Stomach (tissue), 19 donors: ENCODE results near the gene LURAP1L. TPM values are rescaled to one million over a fixed set of nuclear protein-coding genes. Genes with fewer than 3 reads are reported as not detected.
A peak's percentile ranks its signal among the peaks of the same experiment; 100 is the strongest.

Source experiments
- DNase-seq, 2 donors: peaks; one replicate each; pipeline versions ENCODE4 v3.0.0 to v3.0.0-alpha.2; 2013 to 2019
- H3K27ac ChIP-seq, 5 donors: fragments of 200-600 bp in 4 of 5; sonication (generic) in 4 of 5; one replicate each; pipeline ENCODE4 v1.5.1; 2013 to 2019; ENCODE audit warnings: mild to moderate bottlenecking in 1 of 5, moderate library complexity in 1 of 5
- H3K27me3 ChIP-seq, 3 donors: fragments of 200-600 bp; sonication (generic); one replicate each; pipeline ENCODE4 v1.5.1; 2017 to 2019; ENCODE audit warnings: mixed run types in 1 of 3
- H3K36me3 ChIP-seq, 4 donors: fragments of 200-600 bp; sonication (generic); 1 replicate in 3 of 4; 2 replicates in 1 of 4; pipeline ENCODE4 v1.5.1; 2016 to 2019
- H3K4me1 ChIP-seq, 4 donors: fragments of 200-600 bp; sonication (generic); one replicate each; pipeline ENCODE4 v1.5.1; 2016 to 2019
- H3K4me3 ChIP-seq, 4 donors: fragments of 200-600 bp; sonication (generic) in 3 of 4; one replicate each; pipeline ENCODE4 v1.5.1; 2016 to 2019; ENCODE audit warnings: mild to moderate bottlenecking in 1 of 4
- H3K9me3 ChIP-seq, 4 donors: fragments of 200-600 bp; sonication (generic); one replicate each; pipeline ENCODE4 v1.5.1; 2016 to 2019
- EP300 ChIP-seq: sonication (generic); formaldehyde crosslinking; IDR thresholded peaks from one replicate; pipeline ENCODE4 v1.6.1; 2017; ENCODE audit warnings: antibody characterized with exemption
- POLR2A ChIP-seq, 4 donors: fragments of 450-650 bp; IDR thresholded peaks; one replicate each; pipeline ENCODE4 v1.6.1; 2016; ENCODE audit warnings: antibody characterized with exemption in 4 of 4, control low read depth in 2 of 4, mild to moderate bottlenecking in 1 of 4, moderate library complexity in 1 of 4
- POLR2AphosphoS5 ChIP-seq, 3 donors: sonication (generic); formaldehyde crosslinking; IDR thresholded peaks; one replicate each; pipeline ENCODE4 v1.6.1; 2016; ENCODE audit warnings: antibody characterized with exemption in 3 of 3
- WGBS, 5 donors: extraction: QIAGEN DNeasy Blood & Tissue Kit in 3 of 5; methylation state at CpG; one replicate each; pipeline versions ENCODE4 v1.1.5 to v1.1.7; 2013 to 2018; 5-methylcytosine and 5-hydroxymethylcytosine counted together
- intact Hi-C: fragments of 100-400 bp; cut with DNase I; formaldehyde crosslinking; loops from one replicate; pipeline ENCODE4 v1.15.1; 2023; ENCODE audit warnings: low total_unique reads
- long read RNA-seq, 10 donors: transcript quantifications; one replicate each; lab custom pipeline, GENCODE V29; 2026
- polyA plus RNA-seq, 3 donors: library from polyadenylated mRNA; stranded (reverse); fragments of 200-250 nt; gene quantifications; one replicate each; pipeline ENCODE4 v1.2.3, GENCODE V29; 2013
- total RNA-seq, 5 donors: library from RNA; depleted of rRNA; stranded (reverse); fragments of >200 nt; gene quantifications; one replicate each; pipeline versions ENCODE4 v1.1.0 to v1.2.3, GENCODE V29; 2014 to 2016
- TF ChIP-seq, protein P1 (sequence below), 7 experiments: fragments of 450-650 bp in 4 of 7; fragments of 200-600 bp in 3 of 7; sonication (generic) in 3 of 7; IDR thresholded peaks; one replicate each; pipeline ENCODE4 v1.5.1; 2016 to 2019; ENCODE audit warnings: antibody characterized with exemption in 7 of 7, control low read depth in 2 of 7, mild to moderate bottlenecking in 1 of 7
- donor health status: healthy with polysubstance abuse.
- donor health status: Bipolar disorder and iron deficiency.
- donor health status: healthy.

The LURAP1L gene
- 10 to 100 TPM; 19.3 to 32.2 (median 28.1) TPM for total RNA-seq
- polyA plus RNA-seq: 10 to 100 TPM in 2 of 3 donors, 1 to 10 TPM in 1; 6.7 to 11.9 (median 11.8) TPM
- long read RNA-seq, donor 1, transcript LURAP1L-201 (2 exons, 1,753 nt): major isoform, 14 of 14 reads
- long read RNA-seq, donor 1, partial matches to known transcripts: 0 of 14 reads
- long read RNA-seq, donor 1, other reads (novel, unspliced or antisense): 0 of 14 reads
- long read RNA-seq, donor 2, transcript LURAP1L-201 (2 exons, 1,753 nt): major isoform, 8 of 8 reads
- long read RNA-seq, donor 2, partial matches to known transcripts: 0 of 8 reads
- long read RNA-seq, donor 2, other reads (novel, unspliced or antisense): 0 of 8 reads
- long read RNA-seq, donor 3, transcript LURAP1L-201 (2 exons, 1,753 nt): major isoform, 6 of 7 reads
- long read RNA-seq, donor 3, partial matches to known transcripts: 0 of 7 reads
- long read RNA-seq, donor 3, other reads (novel, unspliced or antisense): 0 of 7 reads
- long read RNA-seq, donor 4, partial matches to known transcripts: 0 of 1 reads
- long read RNA-seq, donor 4, other reads (novel, unspliced or antisense): 0 of 1 reads
- long read RNA-seq, donor 5, transcript LURAP1L-201 (2 exons, 1,753 nt): major isoform, 6 of 6 reads
- long read RNA-seq, donor 5, partial matches to known transcripts: 0 of 6 reads
- long read RNA-seq, donor 5, other reads (novel, unspliced or antisense): 0 of 6 reads
- long read RNA-seq, donor 6, transcript LURAP1L-201 (2 exons, 1,753 nt): major isoform, 20 of 20 reads
- long read RNA-seq, donor 6, partial matches to known transcripts: 0 of 20 reads
- long read RNA-seq, donor 6, other reads (novel, unspliced or antisense): 0 of 20 reads
- long read RNA-seq, donor 7, transcript LURAP1L-201 (2 exons, 1,753 nt): major isoform, 8 of 8 reads
- long read RNA-seq, donor 7, partial matches to known transcripts: 0 of 8 reads
- long read RNA-seq, donor 7, other reads (novel, unspliced or antisense): 0 of 8 reads
- long read RNA-seq, donor 8, transcript LURAP1L-201 (2 exons, 1,753 nt): major isoform, 8 of 8 reads
- long read RNA-seq, donor 8, partial matches to known transcripts: 0 of 8 reads
- long read RNA-seq, donor 8, other reads (novel, unspliced or antisense): 0 of 8 reads
- long read RNA-seq, donor 9, transcript LURAP1L-201 (2 exons, 1,753 nt): major isoform, 8 of 8 reads
- long read RNA-seq, donor 9, partial matches to known transcripts: 0 of 8 reads
- long read RNA-seq, donor 9, other reads (novel, unspliced or antisense): 0 of 8 reads
- long read RNA-seq, donor 10, partial matches to known transcripts: 0 of 4 reads
- long read RNA-seq, donor 10, other reads (novel, unspliced or antisense): 0 of 4 reads

GRCh38 chr9:12774861-12775678 is at the start of gene LURAP1L:
LURAP1L (plus strand) TSS chr9:12775020; CDS start chr9:12775716, 696 bp downstream.
- 1 to 2% (median 1%) methylated on average over 34 of the region's 34 CpGs for WGBS, 5 donors
- peak; percentile 64 to 90 for DNase-seq
- Histone ChIP-seq H3K27ac (peak within 1 kb of the TSS; percentile 87 to 94 (median 89)), H3K4me3 (peak within 1 kb of the TSS; percentile 57 to 81 (median 78)), H3K4me1 (peaks cover 0 to 39% (median 11%) of the 10 kb centered on the region in 4 donors), H3K27me3 (no peaks in the 10 kb centered on the region), H3K9me3 (no peaks in the 10 kb centered on the region), H3K36me3 (no peaks in the 10 kb centered on the region)
- intact Hi-C loops: no loop called here
- TF ChIP-seq POLR2AphosphoS5 (IDR thresholded peaks at IDR 0.05): peak; percentile 40 to 80 (median 74)
- no peak for TF ChIP-seq EP300
- no peak for TF ChIP-seq POLR2A (IDR thresholded peaks at IDR 0.05)
- TF ChIP-seq, protein P1, sequence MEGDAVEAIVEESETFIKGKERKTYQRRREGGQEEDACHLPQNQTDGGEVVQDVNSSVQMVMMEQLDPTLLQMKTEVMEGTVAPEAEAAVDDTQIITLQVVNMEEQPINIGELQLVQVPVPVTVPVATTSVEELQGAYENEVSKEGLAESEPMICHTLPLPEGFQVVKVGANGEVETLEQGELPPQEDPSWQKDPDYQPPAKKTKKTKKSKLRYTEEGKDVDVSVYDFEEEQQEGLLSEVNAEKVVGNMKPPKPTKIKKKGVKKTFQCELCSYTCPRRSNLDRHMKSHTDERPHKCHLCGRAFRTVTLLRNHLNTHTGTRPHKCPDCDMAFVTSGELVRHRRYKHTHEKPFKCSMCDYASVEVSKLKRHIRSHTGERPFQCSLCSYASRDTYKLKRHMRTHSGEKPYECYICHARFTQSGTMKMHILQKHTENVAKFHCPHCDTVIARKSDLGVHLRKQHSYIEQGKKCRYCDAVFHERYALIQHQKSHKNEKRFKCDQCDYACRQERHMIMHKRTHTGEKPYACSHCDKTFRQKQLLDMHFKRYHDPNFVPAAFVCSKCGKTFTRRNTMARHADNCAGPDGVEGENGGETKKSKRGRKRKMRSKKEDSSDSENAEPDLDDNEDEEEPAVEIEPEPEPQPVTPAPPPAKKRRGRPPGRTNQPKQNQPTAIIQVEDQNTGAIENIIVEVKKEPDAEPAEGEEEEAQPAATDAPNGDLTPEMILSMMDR (IDR thresholded peaks at IDR 0.05): no peak

- WGBS, 5 donors: 82 to 88% (median 83%) methylated on average over 2 of the region's 2 CpGs
- H3K9me3 ChIP-seq: no peaks in the 10 kb centered on the region
- H3K27ac ChIP-seq: no peak overlapping the region
- no peaks in the 10 kb centered on the region for H3K4me1 ChIP-seq
- no peaks in the 10 kb centered on the region for H3K27me3 ChIP-seq
- DNase-seq: no peak
- H3K4me3 ChIP-seq: no peak overlapping the region
- no peak for TF ChIP-seq POLR2A (IDR thresholded peaks at IDR 0.05)
- TF ChIP-seq, protein P1 (IDR thresholded peaks at IDR 0.05): no peak
- no peak for TF ChIP-seq EP300
- TF ChIP-seq POLR2AphosphoS5 (IDR thresholded peaks at IDR 0.05): no peak
- no peaks in the 10 kb centered on the region for H3K36me3 ChIP-seq
- intact Hi-C loops: loop anchor here (10.0 kb wide), 1 partner anchor 358 kb away; no protein-coding TSS in a partner anchor
These were observed 48.0 kb upstream of the LURAP1L start for GRCh38 chr9:12726795-12727194.

GRCh38 chr9:12730198-12730597 is 44.6 kb upstream of the LURAP1L start:
- intact Hi-C loops: no loop called here
- no peaks in the 10 kb centered on the region for H3K4me1 ChIP-seq
- DNase-seq: no peak
- no peak overlapping the region for H3K4me3 ChIP-seq
- no peaks in the 10 kb centered on the region for H3K27me3 ChIP-seq
- peaks cover 0 to 12% (median 4%) of the 10 kb centered on the region in 4 donors for H3K9me3 ChIP-seq
- no peaks in the 10 kb centered on the region for H3K36me3 ChIP-seq
- no peak overlapping the region for H3K27ac ChIP-seq
- WGBS, 5 donors: 75 to 88% (median 81%) methylated on average over 1 of the region's 1 CpG
- TF ChIP-seq POLR2A (IDR thresholded peaks at IDR 0.05) (no peak), EP300 (no peak), POLR2AphosphoS5 (IDR thresholded peaks at IDR 0.05) (no peak)
- TF ChIP-seq, protein P1 (IDR thresholded peaks at IDR 0.05): no peak
